ENCODE results near the gene ITGA1. TPM values are rescaled to one million over a fixed set of nuclear protein-coding genes. Genes with fewer than 3 reads are reported as not detected.

Gene ITGA1
- total and polyA plus RNA-seq, 2 of the 8 experiments (the other 6 are each of a cell fraction or from before 2014, with no cell fraction given), result 2.3 to 9.0 TPM

GRCh38 chr5:52772668-52773067 lies 15.0 kb upstream of the ITGA1 start:
- H2BK12ac ChIP-seq (ENCODE audit: low read depth, low read length), result no peak overlapping the region
- no peak for TF ChIP-seq MAFK (IDR thresholded peaks at IDR 0.05; ENCODE audit: low read depth, low read length)
- TF ChIP-seq POLR2A (IDR thresholded peaks at IDR 0.05; ENCODE audit: control extremely low read depth in 1 of 2, low read depth in 2 of 2, low read length in 2 of 2), result no peak
- no peak for TF ChIP-seq SAP30 (IDR thresholded peaks at IDR 0.05; ENCODE audit: insufficient read depth, insufficient replicate concordance, low read length)
- no peak for TF ChIP-seq SIX5 (IDR thresholded peaks at IDR 0.05; ENCODE audit: low read depth, low read length)
- no peak for TF ChIP-seq HDAC2 (IDR thresholded peaks at IDR 0.05; ENCODE audit: borderline replicate concordance in 1 of 2, low read depth in 2 of 2, low read length in 2 of 2)
- TF ChIP-seq POU5F1 (IDR thresholded peaks at IDR 0.05; ENCODE audit: low read depth, low read length), result no peak
- TF ChIP-seq GTF2F1 (IDR thresholded peaks at IDR 0.05; ENCODE audit: borderline replicate concordance, low read depth, low read length), result no peak
- no peak overlapping the region for H2BK120ac ChIP-seq (replicated peaks; ENCODE audit: low read depth, low read length)
- no peak for FAIRE-seq
- H3K4ac ChIP-seq (replicated peaks; ENCODE audit: insufficient read length, low read depth, low read length), result no peak overlapping the region
- H3K18ac ChIP-seq (ENCODE audit: extremely low read depth, low read length), result no peak overlapping the region
- no peak for DNase-seq (ENCODE audit: low read depth in 1 of 2, low spot score in 2 of 2)
- no peaks in the 10 kb centered on the region for H3K79me2 ChIP-seq (ENCODE audit: control insufficient read depth in 1 of 2, insufficient read depth in 2 of 2, low read length in 2 of 2)
- no peaks in the 10 kb centered on the region for H3K79me1 ChIP-seq (ENCODE audit: low read depth, low read length)
- H3K56ac ChIP-seq (replicated peaks; ENCODE audit: insufficient read length, low read depth, low read length), result no peak overlapping the region
- H4K8ac ChIP-seq (ENCODE audit: extremely low read depth, insufficient read depth, low read length), result no peak overlapping the region
- no peak overlapping the region for H2BK5ac ChIP-seq (ENCODE audit: low read depth, low read length)
- H2BK15ac ChIP-seq (ENCODE audit: low read length), result no peak overlapping the region
- no peaks in the 10 kb centered on the region for H3K23me2 ChIP-seq (ENCODE audit: low read depth, low read length)
- no peak overlapping the region for H3K9ac ChIP-seq (replicated peaks in 1 of 4; ENCODE audit: extremely low read depth in 1 of 4, low read depth in 3 of 4, low read length in 3 of 4)
- ChIA-PET CTCF (ENCODE audit: partially characterized antibody) (no interaction called here), POLR2A (ENCODE audit: partially characterized antibody) (no interaction called here)
- H3K14ac ChIP-seq (ENCODE audit: insufficient read length), result no peak overlapping the region
- no peak overlapping the region for H2BK20ac ChIP-seq (ENCODE audit: low read length)
- no peak overlapping the region for H2AK5ac ChIP-seq (ENCODE audit: low read depth, low read length)
- H4K20me1 ChIP-seq (replicated peaks in 1 of 2; ENCODE audit: control insufficient read depth in 1 of 2, insufficient read depth in 2 of 2, low read length in 2 of 2), result no peaks in the 10 kb centered on the region
- no peak overlapping the region for H3K27ac ChIP-seq (ENCODE audit: low read depth, low read length)
- no peak overlapping the region for H3K4me2 ChIP-seq (ENCODE audit: insufficient read depth in 1 of 2, low read depth in 2 of 2, low read length in 2 of 2)
- no peak overlapping the region for H3K23ac ChIP-seq (ENCODE audit: insufficient read length)
- no peaks in the 10 kb centered on the region for H3K9me3 ChIP-seq (ENCODE audit: insufficient read depth in 2 of 2, low read depth in 1 of 2, low read length in 1 of 2)
- no peak overlapping the region for H4K5ac ChIP-seq (ENCODE audit: insufficient read length, low read depth, low read length)
- H3K27me3 ChIP-seq (replicated peaks in 1 of 4; ENCODE audit: control insufficient read depth in 3 of 4, extremely low read depth in 1 of 4, insufficient read depth in 3 of 4, low read length in 3 of 4), result no peaks in the 10 kb centered on the region
- H4K91ac ChIP-seq (replicated peaks; ENCODE audit: insufficient read length, low read length), result no peak overlapping the region
- H3K4me1 ChIP-seq (replicated peaks in 1 of 4; ENCODE audit: control insufficient read depth in 3 of 4, insufficient read depth in 4 of 4, low read length in 3 of 4), result peaks cover 0 to 3% (median 0%) of the 10 kb centered on the region in 4 experiments; a peak in 1 of 7 replicates
- H3K36me3 ChIP-seq (ENCODE audit: control insufficient read depth in 2 of 4, insufficient read depth in 4 of 4, low read length in 3 of 4), result no peaks in the 10 kb centered on the region
- no peak overlapping the region for H2AFZ ChIP-seq (ENCODE audit: low read length)
- H3K4me3 ChIP-seq (ENCODE audit: extremely low read depth in 1 of 4, insufficient read depth in 2 of 4, low read depth in 3 of 4, low read length in 4 of 4), result no peak overlapping the region
